HEK293 (cell line): ENCODE results near the gene FBLN2.
"Not testable (repeated sequence)": the region's sequence is repeated elsewhere in the genome, so short reads cannot be mapped to it uniquely, and the experiment has no call there.

Experiments
- MYNN ChIP-seq: fragments of 450-650 bp; formaldehyde crosslinking; IDR thresholded peaks from 2 replicates; pipeline ENCODE4 v1.5.1; 2016; ENCODE audit warnings: missing biosample characterization, missing genetic modification characterization, borderline replicate concordance
- ZBTB7A ChIP-seq: fragments of 450-650 bp; formaldehyde crosslinking; IDR thresholded peaks from 2 replicates; pipeline ENCODE4 v1.5.1; 2016; ENCODE audit warnings: low read depth, missing biosample characterization, missing genetic modification characterization
- ZNF19 ChIP-seq: fragments of 450-650 bp; formaldehyde crosslinking; IDR thresholded peaks from 2 replicates; pipeline ENCODE4; 2016; ENCODE audit warnings: missing biosample characterization, missing genetic modification characterization, low read depth
- ZNF311 ChIP-seq: fragments of 450-650 bp; formaldehyde crosslinking; IDR thresholded peaks from 2 replicates; pipeline ENCODE4 v1.5.1; 2017; ENCODE audit warnings: missing biosample characterization, missing genetic modification characterization, borderline replicate concordance
- ZNF510 ChIP-seq: fragments of 450-650 bp; formaldehyde crosslinking; IDR thresholded peaks from 2 replicates; pipeline ENCODE4 v1.5.1; 2018; ENCODE audit warnings: mild to moderate bottlenecking, missing genetic modification characterization, missing biosample characterization; ENCODE audit not compliant: insufficient replicate concordance
- ZNF514 ChIP-seq: fragments of 450-650 bp; formaldehyde crosslinking; IDR thresholded peaks from 2 replicates; pipeline ENCODE4 v1.5.1; 2016; ENCODE audit warnings: missing biosample characterization, missing genetic modification characterization
- ZNF530 ChIP-seq: fragments of 450-650 bp; formaldehyde crosslinking; IDR thresholded peaks from 2 replicates; pipeline ENCODE4 v1.5.1; 2016; ENCODE audit warnings: low read depth, missing biosample characterization, missing genetic modification characterization
- ZNF629 ChIP-seq: fragments of 450-650 bp; formaldehyde crosslinking; IDR thresholded peaks from 2 replicates; pipeline ENCODE4 v1.5.1; 2017; ENCODE audit warnings: missing biosample characterization, missing genetic modification characterization
- TF ChIP-seq, protein P1 (sequence below): fragments of 450-650 bp; formaldehyde crosslinking; IDR thresholded peaks from 2 replicates; pipeline ENCODE4 v1.5.1; 2016; ENCODE audit warnings: missing biosample characterization, missing genetic modification characterization
- TF ChIP-seq, protein P2 (sequence below): fragments of 450-650 bp; formaldehyde crosslinking; IDR thresholded peaks from 2 replicates; pipeline ENCODE4 v1.5.1; 2016; ENCODE audit warnings: missing biosample characterization, missing genetic modification characterization
- TF ChIP-seq, protein P3 (sequence below): fragments of 450-650 bp; formaldehyde crosslinking; IDR thresholded peaks from 2 replicates; pipeline ENCODE4 v1.5.1; 2016; ENCODE audit warnings: missing biosample characterization, missing genetic modification characterization
- TF ChIP-seq, protein P4 (sequence below): fragments of 450-650 bp; formaldehyde crosslinking; optimal IDR thresholded peaks from 2 replicates; pipeline ENCODE3; 2016; ENCODE audit warnings: missing biosample characterization, mild to moderate bottlenecking, missing genetic modification characterization

DNA sequence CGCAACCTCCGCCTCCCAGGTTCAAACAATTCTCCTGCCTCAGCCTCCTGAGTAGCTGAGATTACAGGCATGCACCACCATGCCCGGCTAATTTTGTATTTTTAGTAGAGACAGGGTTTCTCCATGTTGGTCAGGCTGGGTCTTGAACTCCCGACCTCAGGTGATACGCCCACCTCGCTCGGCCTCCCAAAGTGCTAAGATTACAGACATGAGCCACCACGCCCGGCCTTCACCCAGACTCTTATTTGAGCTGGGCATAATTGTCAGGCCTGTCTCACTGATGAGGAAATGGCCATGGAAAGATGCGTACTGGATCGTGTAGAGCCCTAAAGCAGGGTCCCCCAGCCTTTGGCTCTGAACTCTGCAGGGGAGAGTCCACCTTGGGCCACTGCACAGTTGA lies 49.7 kb upstream of the FBLN2 start:
- TF ChIP-seq ZBTB7A (tag by site-specific recombination); ZNF530 (tag by site-specific recombination); ZNF629; ZNF514; ZNF311 (tag by site-specific recombination); MYNN (tag by site-specific recombination); ZNF19; ZNF510: not testable (repeated sequence)
- TF ChIP-seq, protein P1, sequence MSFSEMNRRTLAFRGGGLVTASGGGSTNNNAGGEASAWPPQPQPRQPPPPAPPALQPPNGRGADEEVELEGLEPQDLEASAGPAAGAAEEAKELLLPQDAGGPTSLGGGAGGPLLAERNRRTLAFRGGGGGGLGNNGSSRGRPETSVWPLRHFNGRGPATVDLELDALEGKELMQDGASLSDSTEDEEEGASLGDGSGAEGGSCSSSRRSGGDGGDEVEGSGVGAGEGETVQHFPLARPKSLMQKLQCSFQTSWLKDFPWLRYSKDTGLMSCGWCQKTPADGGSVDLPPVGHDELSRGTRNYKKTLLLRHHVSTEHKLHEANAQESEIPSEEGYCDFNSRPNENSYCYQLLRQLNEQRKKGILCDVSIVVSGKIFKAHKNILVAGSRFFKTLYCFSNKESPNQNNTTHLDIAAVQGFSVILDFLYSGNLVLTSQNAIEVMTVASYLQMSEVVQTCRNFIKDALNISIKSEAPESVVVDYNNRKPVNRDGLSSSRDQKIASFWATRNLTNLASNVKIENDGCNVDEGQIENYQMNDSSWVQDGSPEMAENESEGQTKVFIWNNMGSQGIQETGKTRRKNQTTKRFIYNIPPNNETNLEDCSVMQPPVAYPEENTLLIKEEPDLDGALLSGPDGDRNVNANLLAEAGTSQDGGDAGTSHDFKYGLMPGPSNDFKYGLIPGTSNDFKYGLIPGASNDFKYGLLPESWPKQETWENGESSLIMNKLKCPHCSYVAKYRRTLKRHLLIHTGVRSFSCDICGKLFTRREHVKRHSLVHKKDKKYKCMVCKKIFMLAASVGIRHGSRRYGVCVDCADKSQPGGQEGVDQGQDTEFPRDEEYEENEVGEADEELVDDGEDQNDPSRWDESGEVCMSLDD (tag by site-specific recombination): not testable (repeated sequence)
- TF ChIP-seq, protein P2, sequence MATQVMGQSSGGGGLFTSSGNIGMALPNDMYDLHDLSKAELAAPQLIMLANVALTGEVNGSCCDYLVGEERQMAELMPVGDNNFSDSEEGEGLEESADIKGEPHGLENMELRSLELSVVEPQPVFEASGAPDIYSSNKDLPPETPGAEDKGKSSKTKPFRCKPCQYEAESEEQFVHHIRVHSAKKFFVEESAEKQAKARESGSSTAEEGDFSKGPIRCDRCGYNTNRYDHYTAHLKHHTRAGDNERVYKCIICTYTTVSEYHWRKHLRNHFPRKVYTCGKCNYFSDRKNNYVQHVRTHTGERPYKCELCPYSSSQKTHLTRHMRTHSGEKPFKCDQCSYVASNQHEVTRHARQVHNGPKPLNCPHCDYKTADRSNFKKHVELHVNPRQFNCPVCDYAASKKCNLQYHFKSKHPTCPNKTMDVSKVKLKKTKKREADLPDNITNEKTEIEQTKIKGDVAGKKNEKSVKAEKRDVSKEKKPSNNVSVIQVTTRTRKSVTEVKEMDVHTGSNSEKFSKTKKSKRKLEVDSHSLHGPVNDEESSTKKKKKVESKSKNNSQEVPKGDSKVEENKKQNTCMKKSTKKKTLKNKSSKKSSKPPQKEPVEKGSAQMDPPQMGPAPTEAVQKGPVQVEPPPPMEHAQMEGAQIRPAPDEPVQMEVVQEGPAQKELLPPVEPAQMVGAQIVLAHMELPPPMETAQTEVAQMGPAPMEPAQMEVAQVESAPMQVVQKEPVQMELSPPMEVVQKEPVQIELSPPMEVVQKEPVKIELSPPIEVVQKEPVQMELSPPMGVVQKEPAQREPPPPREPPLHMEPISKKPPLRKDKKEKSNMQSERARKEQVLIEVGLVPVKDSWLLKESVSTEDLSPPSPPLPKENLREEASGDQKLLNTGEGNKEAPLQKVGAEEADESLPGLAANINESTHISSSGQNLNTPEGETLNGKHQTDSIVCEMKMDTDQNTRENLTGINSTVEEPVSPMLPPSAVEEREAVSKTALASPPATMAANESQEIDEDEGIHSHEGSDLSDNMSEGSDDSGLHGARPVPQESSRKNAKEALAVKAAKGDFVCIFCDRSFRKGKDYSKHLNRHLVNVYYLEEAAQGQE: not testable (repeated sequence)
- TF ChIP-seq, protein P3, sequence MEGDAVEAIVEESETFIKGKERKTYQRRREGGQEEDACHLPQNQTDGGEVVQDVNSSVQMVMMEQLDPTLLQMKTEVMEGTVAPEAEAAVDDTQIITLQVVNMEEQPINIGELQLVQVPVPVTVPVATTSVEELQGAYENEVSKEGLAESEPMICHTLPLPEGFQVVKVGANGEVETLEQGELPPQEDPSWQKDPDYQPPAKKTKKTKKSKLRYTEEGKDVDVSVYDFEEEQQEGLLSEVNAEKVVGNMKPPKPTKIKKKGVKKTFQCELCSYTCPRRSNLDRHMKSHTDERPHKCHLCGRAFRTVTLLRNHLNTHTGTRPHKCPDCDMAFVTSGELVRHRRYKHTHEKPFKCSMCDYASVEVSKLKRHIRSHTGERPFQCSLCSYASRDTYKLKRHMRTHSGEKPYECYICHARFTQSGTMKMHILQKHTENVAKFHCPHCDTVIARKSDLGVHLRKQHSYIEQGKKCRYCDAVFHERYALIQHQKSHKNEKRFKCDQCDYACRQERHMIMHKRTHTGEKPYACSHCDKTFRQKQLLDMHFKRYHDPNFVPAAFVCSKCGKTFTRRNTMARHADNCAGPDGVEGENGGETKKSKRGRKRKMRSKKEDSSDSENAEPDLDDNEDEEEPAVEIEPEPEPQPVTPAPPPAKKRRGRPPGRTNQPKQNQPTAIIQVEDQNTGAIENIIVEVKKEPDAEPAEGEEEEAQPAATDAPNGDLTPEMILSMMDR (tag by site-specific recombination): not testable (repeated sequence)
- TF ChIP-seq, protein P4, sequence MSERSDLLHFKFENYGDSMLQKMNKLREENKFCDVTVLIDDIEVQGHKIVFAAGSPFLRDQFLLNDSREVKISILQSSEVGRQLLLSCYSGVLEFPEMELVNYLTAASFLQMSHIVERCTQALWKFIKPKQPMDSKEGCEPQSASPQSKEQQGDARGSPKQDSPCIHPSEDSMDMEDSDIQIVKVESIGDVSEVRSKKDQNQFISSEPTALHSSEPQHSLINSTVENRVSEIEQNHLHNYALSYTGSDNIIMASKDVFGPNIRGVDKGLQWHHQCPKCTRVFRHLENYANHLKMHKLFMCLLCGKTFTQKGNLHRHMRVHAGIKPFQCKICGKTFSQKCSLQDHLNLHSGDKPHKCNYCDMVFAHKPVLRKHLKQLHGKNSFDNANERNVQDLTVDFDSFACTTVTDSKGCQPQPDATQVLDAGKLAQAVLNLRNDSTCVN (tag by site-specific recombination): not testable (repeated sequence)
